ENCODE measurements around the gene LRCH4.
"Not testable (repeated sequence)": the region's sequence is repeated elsewhere in the genome, so short reads cannot be mapped to it uniquely, and the experiment has no call there.

LRCH4 gene

DNA sequence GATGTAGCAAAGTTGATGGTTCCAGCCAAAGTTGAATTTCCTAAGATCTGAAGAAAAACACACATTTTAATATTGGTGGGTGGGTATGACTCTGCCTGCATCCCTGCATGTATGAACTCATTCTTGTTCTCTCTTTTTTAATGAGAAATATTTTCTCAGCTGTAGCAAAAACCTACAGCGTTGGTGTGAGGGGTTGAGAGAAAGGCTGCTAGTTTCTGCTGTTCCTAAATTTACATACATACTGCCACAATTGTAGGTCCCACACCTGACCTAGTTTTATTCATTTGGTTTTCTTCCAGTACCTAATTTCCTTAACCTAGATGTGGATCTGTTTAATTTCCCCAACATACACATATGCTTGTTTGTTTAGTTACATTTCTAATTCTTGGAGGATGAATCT lies 42.3 kb downstream of the LRCH4 start:
- DNase-seq, result no peak

- DNase-seq, result not testable (repeated sequence)
Observed at GRCh38 chr7:100541309-100541708, 44.6 kb downstream of the LRCH4 start.

- DNase-seq, result no peak
Observed at GRCh38 chr7:100540073-100540723, 45.7 kb downstream of the LRCH4 start.

GRCh38 chr7:100539436-100540006 lies 46.4 kb downstream of the LRCH4 start:
- no peak for DNase-seq

DNA sequence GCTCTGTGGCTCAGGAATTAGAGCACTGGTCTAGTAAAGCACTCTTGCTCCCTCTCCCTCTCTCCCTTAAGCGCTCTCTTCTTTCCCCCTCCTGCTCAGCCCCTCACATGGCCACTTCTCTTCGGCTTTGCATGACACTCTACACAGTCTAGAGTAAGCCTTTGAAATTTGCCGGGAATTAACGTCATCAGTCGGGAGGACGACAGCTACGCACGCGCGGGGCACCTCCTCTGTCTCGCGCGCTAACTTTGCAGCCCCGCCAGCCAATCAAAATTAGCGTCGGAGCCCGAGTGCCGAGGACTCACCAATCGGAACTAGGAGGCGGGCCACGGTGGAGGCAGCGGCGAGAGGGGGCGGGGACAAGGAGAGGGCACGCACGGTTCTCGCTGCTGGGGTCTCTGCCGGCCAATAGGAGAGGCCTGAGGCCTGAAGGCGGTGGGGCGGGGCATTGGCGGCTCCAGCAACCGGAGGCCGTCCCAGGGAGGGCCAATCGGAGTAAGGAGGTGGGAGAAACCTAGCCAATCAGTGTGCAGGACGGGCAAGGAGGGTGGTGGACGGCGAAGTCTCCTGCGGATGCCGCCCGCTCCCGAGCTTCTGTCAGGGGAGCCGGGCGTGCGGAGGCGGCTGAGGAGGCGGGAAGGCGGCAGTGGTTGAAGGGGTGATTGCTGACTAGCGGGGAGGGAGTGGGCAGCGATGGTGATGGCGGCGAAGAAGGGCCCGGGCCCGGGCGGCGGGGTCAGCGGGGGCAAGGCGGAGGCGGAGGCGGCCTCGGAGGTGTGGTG lies 47.1 kb downstream of the LRCH4 start, which contains the start of gene AGFG2:
Gene AGFG2 (plus strand): TSS at position 550 of the 782 bp plus-strand sequence. CDS start 144 bp downstream, at position 694.
- DNase-seq, result peak; percentile 99

DNA sequence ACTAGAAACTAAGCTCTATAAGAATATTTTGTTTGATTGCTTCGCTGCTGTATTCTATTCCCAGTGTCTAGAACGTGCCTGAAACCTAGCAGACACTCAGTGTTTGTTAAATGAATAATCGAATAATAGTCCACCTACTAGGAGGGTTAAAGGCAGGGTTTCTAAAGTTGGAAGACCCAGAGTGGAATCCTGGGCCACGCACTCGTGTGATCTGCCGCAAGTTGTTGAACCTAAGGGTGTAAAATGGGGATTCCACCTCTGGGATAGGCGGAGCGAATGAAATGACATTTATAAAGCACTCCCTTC lies 47.6 kb downstream of the LRCH4 start:
- DNase-seq, result no peak

- not testable (repeated sequence) for DNase-seq
Observed at GRCh38 chr7:100536695-100537094, 49.2 kb downstream of the LRCH4 start.

DNA sequence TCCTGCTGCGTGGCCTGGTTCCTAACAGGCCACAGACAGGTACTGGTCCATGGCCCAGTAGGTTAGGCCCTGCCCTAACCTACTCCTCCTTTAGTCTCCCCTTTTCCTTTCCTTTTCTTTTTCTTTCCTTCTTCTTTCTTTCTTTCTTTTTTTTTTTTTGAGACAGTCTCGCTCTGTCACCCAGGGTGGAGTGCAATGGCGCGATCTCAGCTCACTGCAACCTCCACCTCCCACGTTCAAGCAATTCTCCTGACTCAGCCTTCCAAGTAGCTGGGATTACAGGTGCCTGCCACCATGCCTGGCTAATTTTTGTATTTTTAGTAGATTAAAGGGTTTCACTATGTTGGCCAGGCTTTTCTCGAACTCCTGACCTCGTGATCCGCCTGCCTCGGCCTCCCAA lies 49.9 kb downstream of the LRCH4 start:
- not testable (repeated sequence) for DNase-seq

DNA sequence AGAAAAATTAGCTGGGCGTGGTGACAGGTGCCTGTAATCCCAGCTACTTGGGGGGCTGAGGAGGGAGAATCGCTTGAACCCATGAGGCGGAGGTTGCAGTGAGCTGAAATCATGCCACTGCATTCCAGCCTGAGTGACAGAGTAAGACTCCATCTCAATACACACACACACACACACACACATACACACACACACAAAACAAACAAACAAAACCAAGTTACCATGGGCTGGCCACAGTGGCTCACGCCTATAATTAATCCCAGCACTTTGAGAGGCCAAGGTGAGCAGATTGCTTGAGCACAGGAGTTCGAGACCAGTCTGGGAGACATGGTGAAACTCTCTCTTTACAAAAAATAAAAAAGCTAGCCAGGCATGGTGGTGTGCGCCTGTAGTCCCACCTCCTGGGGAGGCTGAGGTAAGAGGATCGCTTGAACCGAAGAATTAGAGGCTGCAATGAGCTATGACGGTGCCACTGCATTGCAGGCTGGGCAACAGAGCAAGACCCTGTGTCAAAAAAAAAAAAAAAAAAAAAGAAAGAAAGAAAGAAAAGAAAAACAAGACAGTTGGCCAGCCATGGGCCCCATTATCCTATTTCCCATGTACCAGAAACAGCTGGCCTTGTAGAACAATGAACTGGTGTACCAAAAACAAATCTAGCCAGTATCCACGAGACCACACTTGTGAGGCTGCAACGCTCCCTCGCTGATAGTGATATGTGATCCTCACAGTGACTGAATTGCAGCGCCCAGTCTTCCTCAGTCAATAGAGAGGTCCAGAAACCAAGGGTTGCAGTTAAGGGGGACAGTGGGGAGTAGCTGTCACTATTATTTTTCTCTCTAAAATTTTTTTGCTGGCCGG lies 53.5 kb downstream of the LRCH4 start:
- DNase-seq, result no peak

DNA sequence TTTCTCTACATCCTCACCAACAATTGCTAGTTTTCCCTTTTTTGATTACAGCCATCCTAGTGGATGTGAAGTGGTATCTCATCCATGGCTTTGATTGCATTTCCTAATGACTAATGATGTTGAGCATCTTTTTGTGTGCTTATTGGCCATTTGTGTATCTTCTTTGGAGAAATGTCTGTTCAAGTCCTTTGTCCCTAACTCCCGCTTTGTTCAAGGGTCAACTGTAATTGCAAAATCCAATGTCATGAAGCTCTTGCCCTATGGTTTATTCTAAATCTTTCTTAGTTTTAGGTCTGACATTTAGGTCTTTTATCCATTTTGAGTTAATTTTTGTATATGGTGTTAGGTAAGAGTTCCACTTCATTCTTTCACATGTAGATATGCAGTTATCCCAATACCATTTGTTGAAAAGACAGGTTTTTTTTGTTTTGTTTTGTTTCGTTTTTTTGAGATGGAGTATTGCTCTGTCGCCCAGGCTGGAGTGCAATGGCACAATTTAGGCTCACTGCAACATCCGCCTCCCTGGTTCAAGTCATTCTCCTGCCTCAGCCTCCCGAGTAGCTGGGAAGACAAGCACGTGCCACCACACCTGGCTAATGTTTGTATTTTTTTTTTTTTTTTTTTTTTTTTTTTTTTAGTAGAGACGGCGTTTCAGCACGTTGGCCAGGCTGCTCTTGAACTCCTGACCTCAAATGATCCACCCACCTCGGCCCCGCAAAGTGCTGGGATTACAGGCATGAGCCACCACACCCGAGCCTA lies 57.6 kb downstream of the LRCH4 start:
- not testable (repeated sequence) for DNase-seq
